Body of pancreas (tissue), 4 donors: ENCODE data around the gene SP140.

Source experiments
- POLR2A ChIP-seq, 3 donors: fragments of 450-650 bp; IDR thresholded peaks; one replicate each; pipeline ENCODE4 v1.6.1; 2016; ENCODE audit warnings: antibody characterized with exemption in 3 of 3, mild to moderate bottlenecking in 2 of 3
- TF ChIP-seq, protein P1 (sequence below), 7 experiments: fragments of 450-650 bp in 4 of 7; fragments of 200-600 bp in 3 of 7; sonication (generic) in 3 of 7; IDR thresholded peaks; one replicate each; pipeline ENCODE4 v1.5.1; 2016 to 2019; ENCODE audit warnings: antibody characterized with exemption in 7 of 7

GRCh38 chr2:230318190-230319121, 92.9 kb downstream of the SP140 start:
- TF ChIP-seq, protein P1, sequence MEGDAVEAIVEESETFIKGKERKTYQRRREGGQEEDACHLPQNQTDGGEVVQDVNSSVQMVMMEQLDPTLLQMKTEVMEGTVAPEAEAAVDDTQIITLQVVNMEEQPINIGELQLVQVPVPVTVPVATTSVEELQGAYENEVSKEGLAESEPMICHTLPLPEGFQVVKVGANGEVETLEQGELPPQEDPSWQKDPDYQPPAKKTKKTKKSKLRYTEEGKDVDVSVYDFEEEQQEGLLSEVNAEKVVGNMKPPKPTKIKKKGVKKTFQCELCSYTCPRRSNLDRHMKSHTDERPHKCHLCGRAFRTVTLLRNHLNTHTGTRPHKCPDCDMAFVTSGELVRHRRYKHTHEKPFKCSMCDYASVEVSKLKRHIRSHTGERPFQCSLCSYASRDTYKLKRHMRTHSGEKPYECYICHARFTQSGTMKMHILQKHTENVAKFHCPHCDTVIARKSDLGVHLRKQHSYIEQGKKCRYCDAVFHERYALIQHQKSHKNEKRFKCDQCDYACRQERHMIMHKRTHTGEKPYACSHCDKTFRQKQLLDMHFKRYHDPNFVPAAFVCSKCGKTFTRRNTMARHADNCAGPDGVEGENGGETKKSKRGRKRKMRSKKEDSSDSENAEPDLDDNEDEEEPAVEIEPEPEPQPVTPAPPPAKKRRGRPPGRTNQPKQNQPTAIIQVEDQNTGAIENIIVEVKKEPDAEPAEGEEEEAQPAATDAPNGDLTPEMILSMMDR (IDR thresholded peaks at IDR 0.05), result no peak
- TF ChIP-seq POLR2A (IDR thresholded peaks at IDR 0.05), result no peak
